CD4-positive, alpha-beta T cell (primary cell): ENCODE measurements around the gene PRDM16. TPM values are rescaled to one million over a fixed set of nuclear protein-coding genes. Genes with fewer than 3 reads are reported as not detected.

ENCODE experiments used
- ATAC-seq: fragments of 200-7000 bp; cut with Tn5 transposase; one replicate; pipeline ENCODE4 v1.10.0; 2022; ENCODE audit warnings: mild to moderate bottlenecking; ENCODE audit not compliant: poor library complexity
- CTCF ChIA-PET: fragments of 350-600 bp; sonication (Branson Sonifier 250); formaldehyde crosslinking; loops from one replicate; lab custom pipeline; 2021; ENCODE audit warnings: antibody characterized with exemption, inconsistent platforms; lab: Charles Lee
- POLR2A ChIA-PET: fragments of 350-600 bp; sonication (Branson Sonifier 250); formaldehyde crosslinking; loops from one replicate; lab custom pipeline; 2021; ENCODE audit warnings: antibody characterized with exemption, inconsistent platforms; lab: Charles Lee
- DNase-seq, 14 experiments: peaks; one replicate each; pipeline ENCODE4 v3.0.0-alpha.2; 2013 to 2020; ENCODE audit warnings: mixed read lengths in 2 of 14
- H3K27ac ChIP-seq, 2 donors: one replicate each; pipeline versions ENCODE4 v1.5.1 to v1.7.0; 2013; ENCODE audit warnings: low read length in 2 of 2, low read depth in 1 of 2, mild to moderate bottlenecking in 1 of 2
- H3K27me3 ChIP-seq, 2 experiments: 1 replicate in 1 of 2; 2 replicates in 1 of 2; pipeline versions ENCODE4 v1.6.1 to v1.7.0; 2013; ENCODE audit warnings: low read length in 2 of 2, control low read depth in 1 of 2, mild to moderate bottlenecking in 1 of 2, moderate library complexity in 1 of 2; ENCODE audit not compliant: insufficient read depth in 2 of 2, control insufficient read depth in 1 of 2
- H3K36me3 ChIP-seq: one replicate; pipeline ENCODE4 v1.6.1; 2013; ENCODE audit warnings: low read length, control low read depth; ENCODE audit not compliant: insufficient read depth
- H3K4me1 ChIP-seq: one replicate; pipeline ENCODE4 v1.6.1; 2013; ENCODE audit warnings: low read length, control low read depth; ENCODE audit not compliant: insufficient read depth
- H3K4me3 ChIP-seq: one replicate; pipeline ENCODE4 v1.5.1; 2013; ENCODE audit warnings: mild to moderate bottlenecking, low read length, moderate library complexity
- H3K9me3 ChIP-seq, 2 experiments: 1 replicate in 1 of 2; 2 replicates in 1 of 2; pipeline versions ENCODE4 v1.6.1 to v1.7.0; 2013; ENCODE audit warnings: low read length in 2 of 2, mild to moderate bottlenecking in 2 of 2, control low read depth in 1 of 2, moderate library complexity in 1 of 2; ENCODE audit not compliant: control insufficient read depth in 1 of 2, insufficient read depth in 1 of 2
- H3K27ac Mint-ChIP-seq: one replicate; pipeline ENCODE4 v1.8.0; 2020; ENCODE audit warnings: mixed read lengths
- H3K27me3 Mint-ChIP-seq: one replicate; pipeline ENCODE4 v1.8.0; 2021; ENCODE audit warnings: mixed read lengths
- H3K36me3 Mint-ChIP-seq: one replicate; pipeline ENCODE4 v1.8.0; 2021; ENCODE audit warnings: low read depth, mixed read lengths
- H3K4me1 Mint-ChIP-seq: one replicate; pipeline ENCODE4 v1.8.0; 2021; ENCODE audit warnings: low read depth, mixed read lengths
- H3K4me3 Mint-ChIP-seq: one replicate; pipeline ENCODE4 v1.8.0; 2020; ENCODE audit warnings: mild to moderate bottlenecking, mixed read lengths
- H3K9me3 Mint-ChIP-seq: one replicate; pipeline ENCODE4 v1.8.0; 2020; ENCODE audit warnings: mixed read lengths
- CTCF ChIP-seq: fragments of 200-600 bp; IDR thresholded peaks from one replicate; pipeline ENCODE4 v1.8.0; 2022; ENCODE audit warnings: antibody characterized with exemption, mild to moderate bottlenecking
- intact Hi-C, 2 experiments: fragments of 100-400 bp; cut with DNase I in 1 of 2; cut with micrococcal nuclease in 1 of 2; formaldehyde crosslinking; loops; one replicate each; pipeline versions ENCODE4 v1.15.1 to v1.9.0; 2023 to 2025; cut with DNase I, micrococcal nuclease
- total RNA-seq, 174 experiments: library from RNA in 2 of 174; stranded (reverse) in 2 of 174; gene quantifications; one replicate each; pipeline ENCODE4 v1.2.3 and lab custom pipeline; 2021 to 2026

The PRDM16 gene
- total RNA-seq, 2 experiments from 2014 or later, result not detected

GRCh38 chr1:3092530-3092929, 23.5 kb downstream of the PRDM16 start:
- intact Hi-C loops, result no loop called here
- Histone ChIP-seq H3K27me3 (no peaks in the 10 kb centered on the region), H3K27ac (no peak overlapping the region), H3K4me3 (no peak overlapping the region), H3K4me1 (no peaks in the 10 kb centered on the region), H3K36me3 (no peaks in the 10 kb centered on the region), H3K9me3 (no peaks in the 10 kb centered on the region)
- ATAC-seq (no peak), DNase-seq (no peak)
- H3K27ac Mint-ChIP-seq, result no peak overlapping the region
- no peaks in the 10 kb centered on the region for H3K4me1 Mint-ChIP-seq
- H3K27me3 Mint-ChIP-seq, result no peaks in the 10 kb centered on the region
- POLR2A ChIA-PET, result no interaction called here
- TF ChIP-seq CTCF, result no peak
- H3K9me3 Mint-ChIP-seq, result no peaks in the 10 kb centered on the region
- H3K36me3 Mint-ChIP-seq, result no peaks in the 10 kb centered on the region
- H3K4me3 Mint-ChIP-seq, result no peak overlapping the region
- CTCF ChIA-PET, result no interaction called here

GRCh38 chr1:3093898-3094626, 25.1 kb downstream of the PRDM16 start:
- no peaks in the 10 kb centered on the region for H3K4me1 Mint-ChIP-seq
- DNase-seq (no peak), ATAC-seq (no peak)
- H3K36me3 Mint-ChIP-seq, result no peaks in the 10 kb centered on the region
- ChIA-PET CTCF (no interaction called here), POLR2A (no interaction called here)
- H3K27ac ChIP-seq, result no peak overlapping the region
- intact Hi-C loops, result no loop called here
- no peak for TF ChIP-seq CTCF
- H3K4me1 ChIP-seq, result no peaks in the 10 kb centered on the region
- no peaks in the 10 kb centered on the region for H3K27me3 Mint-ChIP-seq
- H3K4me3 ChIP-seq, result no peak overlapping the region
- H3K27me3 ChIP-seq, result no peaks in the 10 kb centered on the region
- H3K36me3 ChIP-seq, result no peaks in the 10 kb centered on the region
- no peak overlapping the region for H3K4me3 Mint-ChIP-seq
- H3K9me3 ChIP-seq, result no peaks in the 10 kb centered on the region
- no peaks in the 10 kb centered on the region for H3K9me3 Mint-ChIP-seq
- H3K27ac Mint-ChIP-seq, result no peak overlapping the region

GRCh38 chr1:3094863-3095780, 26.1 kb downstream of the PRDM16 start:
- Histone ChIP-seq H3K36me3 (no peaks in the 10 kb centered on the region), H3K27ac (no peak overlapping the region), H3K27me3 (no peaks in the 10 kb centered on the region), H3K9me3 (no peaks in the 10 kb centered on the region), H3K4me1 (no peaks in the 10 kb centered on the region), H3K4me3 (no peak overlapping the region)
- DNase-seq (no peak), ATAC-seq (no peak)
- CTCF ChIA-PET, result no interaction called here
- POLR2A ChIA-PET, result no interaction called here
- Mint-ChIP-seq H3K9me3 (no peaks in the 10 kb centered on the region), H3K4me3 (no peak overlapping the region), H3K36me3 (no peaks in the 10 kb centered on the region), H3K4me1 (no peaks in the 10 kb centered on the region), H3K27ac (no peak overlapping the region), H3K27me3 (no peaks in the 10 kb centered on the region)
- no peak for TF ChIP-seq CTCF
- intact Hi-C loops, result no loop called here
